Testis (tissue), 3 donors: ENCODE results near the gene ZSCAN21. TPM values are rescaled to one million over a fixed set of nuclear protein-coding genes. Genes with fewer than 3 reads are reported as not detected.

Experiments
- DNase-seq: peaks from one replicate; pipeline ENCODE4 v3.0.0-alpha.2; 2019
- H3K27ac ChIP-seq, 2 donors: fragments of 200-600 bp; sonication (generic); one replicate each; pipeline ENCODE4 v1.5.1; 2019
- H3K27me3 ChIP-seq: fragments of 200-600 bp; sonication (generic); one replicate; pipeline ENCODE4 v1.5.1; 2019
- H3K36me3 ChIP-seq: fragments of 200-600 bp; sonication (generic); one replicate; pipeline ENCODE4 v1.5.1; 2017; ENCODE audit warnings: low read depth; ENCODE audit errors: missing control alignments
- H3K4me1 ChIP-seq: fragments of 200-600 bp; sonication (generic); one replicate; pipeline ENCODE4 v1.5.1; 2019
- H3K4me3 ChIP-seq, 2 donors: fragments of 200-600 bp; sonication (generic); one replicate each; pipeline ENCODE4 v1.5.1; 2017 to 2019
- H3K9me3 ChIP-seq: fragments of 200-600 bp; sonication (generic); one replicate; pipeline ENCODE4 v1.5.1; 2017
- CTCF ChIP-seq, 3 experiments: fragments of 450-650 bp in 2 of 3; fragments of 200-600 bp in 1 of 3; sonication (generic) in 1 of 3; IDR thresholded peaks; one replicate each; pipeline ENCODE4 v1.5.1; 2016 to 2019; ENCODE audit warnings: antibody characterized with exemption in 3 of 3, mild to moderate bottlenecking in 2 of 3, moderate library complexity in 1 of 3
- POLR2A ChIP-seq: fragments of 450-650 bp; IDR thresholded peaks from one replicate; pipeline ENCODE4 v1.6.1; 2017; ENCODE audit warnings: antibody characterized with exemption, mild to moderate bottlenecking, moderate library complexity
- WGBS, 2 donors: methylation state at CpG; one replicate each; pipeline ENCODE4 v1.1.5; 2018; 5-methylcytosine and 5-hydroxymethylcytosine counted together
- intact Hi-C: fragments of 100-400 bp; cut with DNase I; formaldehyde crosslinking; loops from one replicate; pipeline ENCODE4 v1.15.1; 2023; ENCODE audit warnings: low total_unique reads
- polyA plus RNA-seq: library from polyadenylated mRNA; stranded (reverse); fragments of 350-450 nt; fragmentation: Illumina TruSeq; extraction: RNeasy Lipid Tissue Mini Kit (QIAGEN cat#74804); gene quantifications from one replicate; pipeline ENCODE4 v1.2.3, GENCODE V29; 2014; ENCODE audit warnings: low read depth, low replicate concordance; ENCODE audit not compliant: insufficient read depth
- total RNA-seq, 2 donors: library from RNA; depleted of rRNA; stranded (reverse); fragments of >200 nt; gene quantifications; one replicate each; pipeline ENCODE4 v1.2.3, GENCODE V29; 2016

Gene ZSCAN21
- total and polyA plus RNA-seq, 3 donors from 2014 or later, result 21.3 to 50.3 (median 36.3) TPM

- Histone ChIP-seq H3K4me3 (no peak overlapping the region), H3K9me3 (no peaks in the 10 kb centered on the region), H3K36me3 (no peaks in the 10 kb centered on the region), H3K27ac (no peak overlapping the region), H3K27me3 (no peaks in the 10 kb centered on the region), H3K4me1 (no peaks in the 10 kb centered on the region)
- no peak for TF ChIP-seq CTCF (IDR thresholded peaks at IDR 0.05)
- TF ChIP-seq POLR2A, result no peak
- 91 to 93% methylated on average over 3 to 4 of the region's 4 CpGs for WGBS, 2 donors
- no peak for DNase-seq
- intact Hi-C loops, result no loop called here
These were observed 56.0 kb downstream of the ZSCAN21 start for GRCh38 chr7:100105534-100105933.

- H3K36me3 ChIP-seq, result no peaks in the 10 kb centered on the region
- WGBS, 2 donors, result 84 to 86% methylated on average over 13 to 17 of the region's 17 CpGs
These were observed 57.1 kb downstream of the ZSCAN21 start for GRCh38 chr7:100106633-100107032.

GRCh38 chr7:100107125-100107737, 57.7 kb downstream of the ZSCAN21 start:
- no peaks in the 10 kb centered on the region for H3K4me1 ChIP-seq
- 80 to 84% methylated on average over 21 to 25 of the region's 25 CpGs for WGBS, 2 donors
- no peak for TF ChIP-seq POLR2A
- no peak for TF ChIP-seq CTCF (IDR thresholded peaks at IDR 0.05)
- no peak for DNase-seq
- no peaks in the 10 kb centered on the region for H3K36me3 ChIP-seq
- no peak overlapping the region for H3K27ac ChIP-seq
- H3K9me3 ChIP-seq, result no peaks in the 10 kb centered on the region
- intact Hi-C loops, result no loop called here
- no peaks in the 10 kb centered on the region for H3K27me3 ChIP-seq
- H3K4me3 ChIP-seq, result no peak overlapping the region

More at GRCh38 chr7:100106633-100107032, 57.1 kb downstream of the ZSCAN21 start:
- Histone ChIP-seq H3K27me3 (no peaks in the 10 kb centered on the region), H3K4me3 (no peak overlapping the region), H3K9me3 (no peaks in the 10 kb centered on the region), H3K27ac (no peak overlapping the region), H3K4me1 (no peaks in the 10 kb centered on the region)
- intact Hi-C loops, result no loop called here
- no peak for DNase-seq
- TF ChIP-seq POLR2A (no peak), CTCF (IDR thresholded peaks at IDR 0.05) (no peak)

GRCh38 chr7:100107890-100108289, 58.3 kb downstream of the ZSCAN21 start:
- Histone ChIP-seq H3K4me1 (no peaks in the 10 kb centered on the region), H3K27me3 (no peaks in the 10 kb centered on the region), H3K4me3 (no peak overlapping the region), H3K9me3 (no peaks in the 10 kb centered on the region), H3K36me3 (no peaks in the 10 kb centered on the region), H3K27ac (no peak overlapping the region)
- intact Hi-C loops, result no loop called here
- TF ChIP-seq POLR2A (no peak), CTCF (IDR thresholded peaks at IDR 0.05) (no peak)
- DNase-seq, result no peak
- WGBS, 2 donors, result 81 to 84% methylated on average over 6 to 11 of the region's 11 CpGs

- WGBS, 2 donors, result 86 to 88% methylated on average over 11 to 12 of the region's 12 CpGs
- Histone ChIP-seq H3K4me1 (no peaks in the 10 kb centered on the region), H3K9me3 (no peaks in the 10 kb centered on the region), H3K36me3 (no peaks in the 10 kb centered on the region), H3K4me3 (no peak overlapping the region), H3K27ac (no peak overlapping the region), H3K27me3 (no peaks in the 10 kb centered on the region)
- TF ChIP-seq POLR2A (no peak), CTCF (IDR thresholded peaks at IDR 0.05) (no peak)
- intact Hi-C loops, result no loop called here
- no peak for DNase-seq
These were observed 60.1 kb downstream of the ZSCAN21 start for GRCh38 chr7:100109521-100110163.
